ENCODE results near the gene FCRL6. TPM values are rescaled to one million over a fixed set of nuclear protein-coding genes. Genes with fewer than 3 reads are reported as not detected.

The FCRL6 gene, protein sequence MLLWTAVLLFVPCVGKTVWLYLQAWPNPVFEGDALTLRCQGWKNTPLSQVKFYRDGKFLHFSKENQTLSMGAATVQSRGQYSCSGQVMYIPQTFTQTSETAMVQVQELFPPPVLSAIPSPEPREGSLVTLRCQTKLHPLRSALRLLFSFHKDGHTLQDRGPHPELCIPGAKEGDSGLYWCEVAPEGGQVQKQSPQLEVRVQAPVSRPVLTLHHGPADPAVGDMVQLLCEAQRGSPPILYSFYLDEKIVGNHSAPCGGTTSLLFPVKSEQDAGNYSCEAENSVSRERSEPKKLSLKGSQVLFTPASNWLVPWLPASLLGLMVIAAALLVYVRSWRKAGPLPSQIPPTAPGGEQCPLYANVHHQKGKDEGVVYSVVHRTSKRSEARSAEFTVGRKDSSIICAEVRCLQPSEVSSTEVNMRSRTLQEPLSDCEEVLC
- total RNA-seq, result not detected in 2 replicates

DNA sequence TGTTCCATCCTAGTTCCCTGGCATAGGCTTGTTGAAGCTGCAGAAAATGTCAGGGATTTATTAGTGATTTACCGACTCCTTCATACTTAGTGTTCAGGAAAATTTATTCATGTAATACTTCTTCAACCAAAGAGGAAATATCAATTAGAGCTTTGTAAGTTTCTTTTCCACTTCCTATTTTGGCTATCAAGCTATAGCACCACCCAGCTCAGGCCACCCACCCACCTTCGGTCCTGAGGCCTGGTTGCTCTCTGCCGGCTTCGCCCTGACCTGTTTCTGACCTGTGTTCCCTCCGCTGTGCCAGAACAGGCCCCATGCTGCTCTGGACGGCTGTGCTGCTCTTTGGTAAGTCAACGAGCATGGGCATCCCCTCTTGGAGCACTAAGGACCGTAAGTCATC is at the start of gene FCRL6:
Gene FCRL6, plus strand, starts transcription at position 250 of the 400 bp plus-strand sequence. Its CDS starts 65 bp downstream, at position 315.

DNA sequence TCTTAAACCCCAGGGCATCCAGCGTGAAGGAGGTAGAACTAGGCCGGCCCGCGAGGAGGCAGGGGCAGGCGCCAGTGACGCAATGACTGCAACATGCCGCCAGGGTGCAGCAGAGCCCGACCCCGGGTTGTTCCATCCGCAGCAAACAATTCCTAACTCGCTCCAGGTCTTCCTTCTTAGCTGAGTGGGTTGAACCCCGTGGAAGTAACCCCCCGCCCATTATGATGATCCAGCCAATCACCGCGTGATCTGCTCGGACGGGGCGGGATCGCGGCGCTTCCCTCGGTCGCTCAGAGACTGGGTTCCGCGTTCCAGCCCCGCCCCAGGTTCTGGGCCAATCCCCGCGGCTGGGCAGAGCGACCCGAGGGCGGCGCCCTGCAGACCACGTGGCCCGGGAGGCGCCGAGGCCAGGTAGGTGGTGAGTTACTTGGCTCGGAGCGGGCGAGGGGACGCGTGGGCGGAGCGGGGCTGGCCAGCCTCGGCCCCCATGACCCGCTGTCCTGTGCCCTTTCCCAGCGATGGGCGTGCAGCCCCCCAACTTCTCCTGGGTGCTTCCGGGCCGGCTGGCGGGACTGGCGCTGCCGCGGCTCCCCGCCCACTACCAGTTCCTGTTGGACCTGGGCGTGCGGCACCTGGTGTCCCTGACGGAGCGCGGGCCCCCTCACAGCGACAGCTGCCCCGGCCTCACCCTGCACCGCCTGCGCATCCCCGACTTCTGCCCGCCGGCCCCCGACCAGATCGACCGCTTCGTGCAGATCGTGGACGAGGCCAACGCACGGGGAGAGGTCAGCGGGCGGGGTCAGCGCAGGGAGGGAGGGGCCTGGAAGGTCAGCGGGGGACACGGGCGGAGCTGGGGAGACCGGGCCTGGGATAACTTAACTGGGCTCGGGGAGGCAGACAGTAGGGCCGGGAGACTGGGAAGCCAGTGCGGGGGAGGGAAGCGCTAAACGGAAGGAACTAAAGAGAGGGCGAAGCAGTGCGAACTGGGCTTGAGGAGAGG is 21.3 kb upstream of the FCRL6 start, which contains the start of gene DUSP23:
Gene DUSP23, plus strand, starts transcription at position 380 of the 1,000 bp plus-strand sequence. Its CDS starts 139 bp downstream, at position 519.

DNA sequence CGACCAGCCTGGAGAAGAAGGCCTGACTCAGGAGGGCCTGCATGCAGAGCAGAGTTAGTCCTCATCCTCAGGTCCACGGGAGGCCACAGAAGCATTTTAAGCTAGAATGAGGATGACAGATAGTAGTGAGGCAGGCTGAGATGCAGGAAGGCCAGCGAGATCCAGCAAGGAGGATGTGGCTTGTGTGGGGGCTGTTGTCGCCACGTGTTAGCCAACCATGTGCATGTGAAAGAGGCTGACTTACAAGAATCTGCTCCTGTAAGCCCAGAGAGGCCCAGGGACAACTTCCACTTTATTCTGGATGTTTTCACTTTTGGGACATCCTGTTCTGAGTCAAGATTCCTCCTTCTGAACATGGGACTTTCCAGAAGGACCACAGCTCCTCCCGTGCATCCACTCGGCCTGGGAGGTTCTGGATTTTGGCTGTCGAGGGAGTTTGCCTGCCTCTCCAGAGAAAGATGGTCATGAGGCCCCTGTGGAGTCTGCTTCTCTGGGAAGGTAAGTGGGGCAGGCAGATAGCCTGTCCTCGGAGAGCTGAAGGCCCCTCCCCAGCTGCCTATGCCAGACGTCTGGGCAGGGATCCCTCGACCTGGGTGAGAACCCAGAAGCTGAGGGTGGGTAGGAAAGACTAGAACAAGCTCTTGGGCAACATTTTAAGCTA is 24.4 kb downstream of the FCRL6 start, which contains the start of gene SLAMF8:
Gene SLAMF8, plus strand, starts transcription at position 433 of the 661 bp plus-strand sequence. Its CDS starts 26 bp downstream, at position 459.

DNA sequence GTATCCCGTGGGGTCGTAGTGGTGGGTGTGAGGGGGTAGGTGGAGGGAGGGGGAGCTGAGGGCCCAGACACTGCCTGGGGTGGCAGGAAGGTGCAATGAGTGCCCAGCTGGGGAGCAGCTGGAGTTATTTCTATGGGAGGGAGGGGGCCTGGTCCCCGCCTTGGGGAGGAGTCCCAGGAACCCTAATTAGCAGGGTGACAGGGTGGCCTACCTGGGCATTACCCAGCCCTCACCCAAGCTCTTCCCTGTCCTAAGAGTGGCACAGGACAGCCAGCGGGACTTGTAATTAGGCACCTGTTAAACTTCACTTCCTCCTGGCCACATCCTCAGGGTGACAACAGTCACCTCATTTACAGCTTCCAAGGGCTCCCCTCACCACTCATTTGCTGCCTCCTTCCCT is 60.4 kb downstream of the FCRL6 start, which contains the start of gene VSIG8:
Gene VSIG8, minus strand, starts transcription at position 101 of the 400 bp plus-strand sequence. CDS start 136 bp downstream, outside the sequence.

Other genes starting within 250 kb of the FCRL6 start
- gene APCS, start 214.5 kb upstream of the FCRL6 start, total RNA-seq, result not detected in 2 replicates
- gene CRP, start 87.8 kb upstream of the FCRL6 start, total RNA-seq, result 0.12 TPM in 1 of 2 replicates, not detected in the other
- 120 and 140 TPM in 2 replicates for gene DUSP23, start 21.4 kb upstream of the FCRL6 start, total RNA-seq
- not detected in 2 replicates for gene SLAMF8, start 24.5 kb downstream of the FCRL6 start, total RNA-seq
- gene VSIG8, start 60.3 kb downstream of the FCRL6 start, total RNA-seq, result not detected in 2 replicates
- gene CFAP45, start 97.8 kb downstream of the FCRL6 start, total RNA-seq, result not detected in 2 replicates
- gene TAGLN2, start 123.1 kb downstream of the FCRL6 start, total RNA-seq, result 285 and 303 TPM in 2 replicates
- gene IGSF9, start 143.3 kb downstream of the FCRL6 start, total RNA-seq, result not detected in 2 replicates
- gene SLAMF9, start 151.9 kb downstream of the FCRL6 start, total RNA-seq, result not detected in 2 replicates
- gene PIGM, start 229.6 kb downstream of the FCRL6 start, total RNA-seq, result 2.3 and 4.0 TPM in 2 replicates

Measured in cardiac ventricle fibroblast (primary cell).